Fibroblast of lung (primary cell): ENCODE measurements around the gene TAOK3. TPM values are rescaled to one million over a fixed set of nuclear protein-coding genes. Genes with fewer than 3 reads are reported as not detected.
"Not testable (repeated sequence)": the region's sequence is repeated elsewhere in the genome, so short reads cannot be mapped to it uniquely, and the experiment has no call there.

ENCODE experiments used
- DNase-seq, 2 donors: peaks; one replicate each; pipeline versions ENCODE4 v3.0.0 to v3.0.0-alpha.2; 2010; ENCODE audit warnings: low read depth in 2 of 2
- H2AFZ ChIP-seq: 2 replicates; pipeline ENCODE4 v1.5.1; 2012; ENCODE audit warnings: low read length, control low read depth, inconsistent platforms
- H3K27ac ChIP-seq: 2 replicates; pipeline ENCODE4 v1.5.1; 2011; ENCODE audit warnings: low read length, control low read depth; ENCODE audit not compliant: insufficient read depth
- H3K27me3 ChIP-seq: 2 replicates; pipeline ENCODE4 v1.5.1; 2011; ENCODE audit warnings: mild to moderate bottlenecking, low read length; ENCODE audit not compliant: control insufficient read depth, insufficient read depth
- H3K36me3 ChIP-seq: 2 replicates; pipeline ENCODE4 v1.5.1; 2011; ENCODE audit warnings: low read length; ENCODE audit not compliant: control insufficient read depth, insufficient read depth
- H3K4me1 ChIP-seq: 2 replicates; pipeline ENCODE4 v1.5.1; 2011; ENCODE audit warnings: low read length; ENCODE audit not compliant: control insufficient read depth, insufficient read depth; ENCODE audit errors: extremely low read depth
- H3K4me2 ChIP-seq: 2 replicates; pipeline ENCODE4 v1.5.1; 2011; ENCODE audit warnings: low read length, control low read depth; ENCODE audit not compliant: insufficient read depth; ENCODE audit errors: extremely low read depth
- H3K4me3 ChIP-seq, 4 experiments: fragments of 200-600 bp in 1 of 4; sonication (generic) in 1 of 4; replicated peaks in 1 of 4; 2 replicates each; pipeline ENCODE4 v1.5.1; 2011 to 2016; ENCODE audit warnings: low read length in 4 of 4, low read depth in 3 of 4, mild to moderate bottlenecking in 3 of 4, control low read depth in 2 of 4, inconsistent platforms in 1 of 4, mixed read lengths in 1 of 4; ENCODE audit not compliant: insufficient read depth in 1 of 4; ENCODE audit errors: control extremely low read depth in 1 of 4
- H3K79me2 ChIP-seq: 2 replicates; pipeline ENCODE4 v1.5.1; 2012; ENCODE audit warnings: mild to moderate bottlenecking, low read length, inconsistent platforms; ENCODE audit not compliant: control insufficient read depth, insufficient read depth
- H3K9ac ChIP-seq: 2 replicates; pipeline ENCODE4 v1.5.1; 2011; ENCODE audit warnings: mild to moderate bottlenecking, low read length, control low read depth; ENCODE audit not compliant: insufficient read depth
- H3K9me3 ChIP-seq: 2 replicates; pipeline ENCODE4 v1.5.1; 2012; ENCODE audit warnings: low read depth, low read length; ENCODE audit not compliant: control insufficient read depth, insufficient read depth
- H4K20me1 ChIP-seq: 2 replicates; pipeline ENCODE4 v1.5.1; 2011; ENCODE audit warnings: low read length; ENCODE audit not compliant: control insufficient read depth, insufficient read depth; ENCODE audit errors: extremely low read depth
- CTCF ChIP-seq, 2 donors: IDR thresholded peaks in 1 of 2; conservative IDR thresholded peaks in 1 of 2; 1 replicate in 1 of 2; 2 replicates in 1 of 2; pipeline ENCODE4 v1.5.1; 2011 to 2012; ENCODE audit warnings: low read length in 2 of 2, control low read depth in 1 of 2, inconsistent platforms in 1 of 2, low read depth in 1 of 2, mild to moderate bottlenecking in 1 of 2
- EZH2 ChIP-seq: IDR thresholded peaks from 2 replicates; pipeline ENCODE4 v1.5.1; 2012; ENCODE audit warnings: low read length, control low read depth, mild to moderate bottlenecking; ENCODE audit errors: missing control alignments
- polyA plus RNA-seq, 2 donors: library from polyadenylated mRNA; depleted of rRNA in 1 of 2; stranded (reverse) in 1 of 2; unstranded in 1 of 2; fragments of >200 nt; gene quantifications; 2 replicates each; pipeline ENCODE4 v1.2.1, GENCODE V29; 2011 to 2012; ENCODE audit warnings: missing spikeins in 1 of 2
- total RNA-seq: library from RNA; depleted of rRNA; stranded (reverse); fragments of >200 nt; gene quantifications from 2 replicates; pipeline ENCODE4 v1.2.1, GENCODE V29; 2014

Gene TAOK3
- total and polyA plus RNA-seq, 2 donors (not counting 1 experiment from before 2014, with no cell fraction given), result 64.7 to 97.4 TPM

DNA sequence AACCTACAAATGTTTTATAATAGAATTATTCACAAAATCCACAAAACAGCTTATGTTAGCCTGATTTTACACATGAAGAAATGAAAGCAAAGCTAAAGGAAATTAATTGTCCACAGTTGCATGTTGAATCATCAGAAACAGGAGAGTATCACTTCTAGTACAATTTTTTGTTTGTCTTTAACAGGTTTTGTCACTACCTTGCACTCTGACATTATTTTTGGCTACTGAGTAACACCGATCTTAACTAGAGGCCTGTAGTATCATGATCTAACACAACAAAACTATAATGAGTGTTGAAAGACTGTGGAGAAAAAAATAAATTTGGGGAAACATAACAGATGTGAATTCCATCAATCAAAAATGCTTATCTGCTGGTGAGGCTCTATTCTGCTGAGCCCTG is 60.1 kb downstream of the TAOK3 start:
- DNase-seq, result peak in 1 of 2 donors; percentile 18
- H3K4me1 ChIP-seq, result peaks cover 5% of the 10 kb centered on the region
- no peaks in the 10 kb centered on the region for H3K27me3 ChIP-seq
- H3K9me3 ChIP-seq, result no peaks in the 10 kb centered on the region
- no peak overlapping the region for H3K4me3 ChIP-seq
- H2AFZ ChIP-seq, result no peak overlapping the region
- H3K27ac ChIP-seq, result no peak overlapping the region
- no peaks in the 10 kb centered on the region for H3K36me3 ChIP-seq
- no peak overlapping the region for H3K9ac ChIP-seq
- no peak for TF ChIP-seq EZH2
- no peak for TF ChIP-seq CTCF (conservative IDR thresholded peaks at IDR 0.05 in 1 of 2, IDR thresholded peaks at IDR 0.05 in 1 of 2; ENCODE audit: low read depth in 1 of 2, low read length in 2 of 2)
- no peak overlapping the region for H3K4me2 ChIP-seq
- no peaks in the 10 kb centered on the region for H4K20me1 ChIP-seq
- peaks cover 10% of the 10 kb centered on the region for H3K79me2 ChIP-seq

DNA sequence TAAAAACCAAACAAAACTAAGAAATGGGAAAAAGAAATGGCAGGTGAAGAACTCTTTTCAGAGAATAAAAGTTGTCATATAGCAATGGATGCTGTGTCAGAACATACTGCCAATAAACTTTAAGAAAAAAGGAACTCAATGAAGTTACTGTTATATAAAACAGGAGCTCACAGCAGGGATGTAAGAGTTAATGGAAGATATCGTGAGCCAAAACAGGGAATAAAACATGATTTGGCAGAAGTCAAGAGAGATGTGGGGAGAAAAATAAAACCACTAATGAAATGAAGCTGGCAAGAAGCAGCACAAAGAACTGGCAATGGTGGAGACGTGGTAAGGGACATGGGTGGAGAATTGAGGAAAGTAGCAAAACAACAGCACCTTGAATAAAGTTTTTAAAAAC is 61.0 kb downstream of the TAOK3 start:
- Histone ChIP-seq H3K27ac (no peak overlapping the region), H4K20me1 (no peaks in the 10 kb centered on the region), H3K4me2 (no peak overlapping the region), H3K36me3 (no peaks in the 10 kb centered on the region), H3K4me3 (no peak overlapping the region), H3K9me3 (no peaks in the 10 kb centered on the region), H3K4me1 (peaks cover 5% of the 10 kb centered on the region), H3K27me3 (no peaks in the 10 kb centered on the region), H3K9ac (no peak overlapping the region), H3K79me2 (peaks cover 9% of the 10 kb centered on the region), H2AFZ (no peak overlapping the region)
- TF ChIP-seq EZH2 (no peak), CTCF (conservative IDR thresholded peaks at IDR 0.05 in 1 of 2, IDR thresholded peaks at IDR 0.05 in 1 of 2; ENCODE audit: low read depth in 1 of 2, low read length in 2 of 2) (no peak)
- DNase-seq, result peak in 1 of 2 donors; percentile 20

DNA sequence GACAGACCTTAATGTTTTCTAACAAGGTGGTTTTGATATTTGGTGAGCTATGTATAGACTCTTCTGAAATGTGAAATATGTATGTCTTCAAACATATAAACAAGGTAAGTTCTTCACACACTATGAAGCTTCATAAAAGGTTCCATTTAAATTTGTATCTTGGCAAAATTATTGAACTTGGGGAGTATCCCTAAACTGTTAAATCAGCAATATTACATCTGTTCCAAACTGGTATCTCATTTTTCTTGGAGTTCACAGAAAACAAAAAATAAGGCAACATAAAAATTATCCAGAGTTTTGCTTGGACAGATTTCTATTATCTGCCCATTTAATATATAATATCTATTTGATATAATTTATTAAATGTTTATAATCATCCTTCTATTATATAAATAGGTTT is 62.4 kb downstream of the TAOK3 start:
- H3K27ac ChIP-seq, result no peak overlapping the region
- H3K9me3 ChIP-seq, result no peaks in the 10 kb centered on the region
- H3K36me3 ChIP-seq, result no peaks in the 10 kb centered on the region
- H3K79me2 ChIP-seq, result peaks cover 13% of the 10 kb centered on the region
- no peak overlapping the region for H3K4me3 ChIP-seq
- H3K9ac ChIP-seq, result no peak overlapping the region
- DNase-seq, result no peak
- H3K4me1 ChIP-seq, result peaks cover 5% of the 10 kb centered on the region
- H3K4me2 ChIP-seq, result no peak overlapping the region
- H2AFZ ChIP-seq, result no peak overlapping the region
- TF ChIP-seq EZH2 (no peak), CTCF (conservative IDR thresholded peaks at IDR 0.05 in 1 of 2, IDR thresholded peaks at IDR 0.05 in 1 of 2; ENCODE audit: low read depth in 1 of 2, low read length in 2 of 2) (no peak)
- no peaks in the 10 kb centered on the region for H4K20me1 ChIP-seq
- H3K27me3 ChIP-seq, result no peaks in the 10 kb centered on the region

GRCh38 chr12:118308006-118308405 is 64.7 kb downstream of the TAOK3 start:
- not testable (repeated sequence) for H2AFZ ChIP-seq, H4K20me1 ChIP-seq, H3K36me3 ChIP-seq, H3K4me1 ChIP-seq, H3K9me3 ChIP-seq, H3K4me2 ChIP-seq, H3K9ac ChIP-seq, H3K27me3 ChIP-seq
- H3K79me2 ChIP-seq, result peaks cover 13% of the 10 kb centered on the region
- H3K4me3 ChIP-seq, result peak overlapping the region in 1 of 4 experiments; percentile 68
- DNase-seq, result peak; percentile 59 to 82
- peak overlapping the region; percentile 79 for H3K27ac ChIP-seq
